Testis (tissue), 3 donors: ENCODE measurements around the gene TESK2. TPM values are rescaled to one million over a fixed set of nuclear protein-coding genes. Genes with fewer than 3 reads are reported as not detected.

Experiments used
- DNase-seq: peaks from one replicate; pipeline ENCODE4 v3.0.0-alpha.2; 2019
- H3K27ac ChIP-seq, 2 donors: fragments of 200-600 bp; sonication (generic); one replicate each; pipeline ENCODE4 v1.5.1; 2019
- H3K27me3 ChIP-seq: fragments of 200-600 bp; sonication (generic); one replicate; pipeline ENCODE4 v1.5.1; 2019
- H3K36me3 ChIP-seq: fragments of 200-600 bp; sonication (generic); one replicate; pipeline ENCODE4 v1.5.1; 2017; ENCODE audit warnings: low read depth; ENCODE audit errors: missing control alignments
- H3K4me1 ChIP-seq: fragments of 200-600 bp; sonication (generic); one replicate; pipeline ENCODE4 v1.5.1; 2019
- H3K4me3 ChIP-seq, 2 donors: fragments of 200-600 bp; sonication (generic); one replicate each; pipeline ENCODE4 v1.5.1; 2017 to 2019
- H3K9me3 ChIP-seq: fragments of 200-600 bp; sonication (generic); one replicate; pipeline ENCODE4 v1.5.1; 2017
- CTCF ChIP-seq, 3 experiments: fragments of 450-650 bp in 2 of 3; fragments of 200-600 bp in 1 of 3; sonication (generic) in 1 of 3; IDR thresholded peaks; one replicate each; pipeline ENCODE4 v1.5.1; 2016 to 2019; ENCODE audit warnings: antibody characterized with exemption in 3 of 3, mild to moderate bottlenecking in 2 of 3, moderate library complexity in 1 of 3
- POLR2A ChIP-seq: fragments of 450-650 bp; IDR thresholded peaks from one replicate; pipeline ENCODE4 v1.6.1; 2017; ENCODE audit warnings: antibody characterized with exemption, mild to moderate bottlenecking, moderate library complexity
- WGBS, 2 donors: methylation state at CpG; one replicate each; pipeline ENCODE4 v1.1.5; 2018; 5-methylcytosine and 5-hydroxymethylcytosine counted together
- intact Hi-C: fragments of 100-400 bp; cut with DNase I; formaldehyde crosslinking; loops from one replicate; pipeline ENCODE4 v1.15.1; 2023; ENCODE audit warnings: low total_unique reads
- polyA plus RNA-seq: library from polyadenylated mRNA; stranded (reverse); fragments of 350-450 nt; fragmentation: Illumina TruSeq; extraction: RNeasy Lipid Tissue Mini Kit (QIAGEN cat#74804); gene quantifications from one replicate; pipeline ENCODE4 v1.2.3, GENCODE V29; 2014; ENCODE audit warnings: low read depth, low replicate concordance; ENCODE audit not compliant: insufficient read depth
- total RNA-seq, 2 donors: library from RNA; depleted of rRNA; stranded (reverse); fragments of >200 nt; gene quantifications; one replicate each; pipeline ENCODE4 v1.2.3, GENCODE V29; 2016

The TESK2 gene
- total and polyA plus RNA-seq, 3 donors from 2014 or later, result 14.3 to 22.7 (median 20.9) TPM

- intact Hi-C loops, result loop anchor here (10.0 kb wide), 1 partner anchor 489 kb away; the partner anchor contains the start of genes HECTD3 and UROD
- 92 to 93% methylated on average over 14 of the region's 14 CpGs for WGBS, 2 donors
These were observed 12.7 kb upstream of the TESK2 start for GRCh38 chr1:45503462-45504360.

GRCh38 chr1:45501505-45501859 lies 10.5 kb upstream of the TESK2 start:
- DNase-seq, result no peak
- H3K27me3 ChIP-seq, result no peaks in the 10 kb centered on the region
- H3K4me1 ChIP-seq, result peaks cover 8% of the 10 kb centered on the region
- TF ChIP-seq POLR2A, result no peak
- TF ChIP-seq CTCF (IDR thresholded peaks at IDR 0.05), result no peak
- intact Hi-C loops, result loop anchor here (10.0 kb wide), 1 partner anchor 487 kb away; the partner anchor contains the start of genes HECTD3 and UROD
- no peaks in the 10 kb centered on the region for H3K9me3 ChIP-seq
- no peaks in the 10 kb centered on the region for H3K36me3 ChIP-seq
- WGBS, 2 donors, result 53 to 56% methylated on average over 2 of the region's 2 CpGs
- H3K27ac ChIP-seq, result no peak overlapping the region
- no peak overlapping the region for H3K4me3 ChIP-seq

More at GRCh38 chr1:45503462-45504360, 12.7 kb upstream of the TESK2 start:
- TF ChIP-seq CTCF (IDR thresholded peaks at IDR 0.05), result no peak
- TF ChIP-seq POLR2A, result no peak
- H3K4me1 ChIP-seq, result peaks cover 8% of the 10 kb centered on the region
- H3K4me3 ChIP-seq, result no peak overlapping the region
- H3K36me3 ChIP-seq, result no peaks in the 10 kb centered on the region
- no peaks in the 10 kb centered on the region for H3K9me3 ChIP-seq
- H3K27me3 ChIP-seq, result no peaks in the 10 kb centered on the region
- DNase-seq, result no peak
- no peak overlapping the region for H3K27ac ChIP-seq

GRCh38 chr1:45499415-45499769 lies 8.4 kb upstream of the TESK2 start:
- peaks cover 8% of the 10 kb centered on the region for H3K4me1 ChIP-seq
- TF ChIP-seq POLR2A, result no peak
- no peak for TF ChIP-seq CTCF (IDR thresholded peaks at IDR 0.05)
- DNase-seq, result no peak
- no peaks in the 10 kb centered on the region for H3K9me3 ChIP-seq
- H3K36me3 ChIP-seq, result no peaks in the 10 kb centered on the region
- H3K27me3 ChIP-seq, result no peaks in the 10 kb centered on the region
- H3K27ac ChIP-seq, result peak overlapping the region; percentile 32 to 48
- 7 to 10% methylated on average over 7 of the region's 7 CpGs for WGBS, 2 donors
- H3K4me3 ChIP-seq, result peak overlapping the region; percentile 59 to 67
- intact Hi-C loops, result loop anchor here (10.0 kb wide), 1 partner anchor 145 kb away; no protein-coding TSS in a partner anchor

GRCh38 chr1:45498279-45498678 lies 7.3 kb upstream of the TESK2 start:
- H3K27me3 ChIP-seq, result no peaks in the 10 kb centered on the region
- no peak for TF ChIP-seq CTCF (IDR thresholded peaks at IDR 0.05)
- TF ChIP-seq POLR2A, result no peak
- peaks cover 8% of the 10 kb centered on the region for H3K4me1 ChIP-seq
- no peaks in the 10 kb centered on the region for H3K36me3 ChIP-seq
- intact Hi-C loops, result loop anchor here (10.0 kb wide), 1 partner anchor 143 kb away; no protein-coding TSS in a partner anchor
- H3K4me3 ChIP-seq, result no peak overlapping the region
- no peak for DNase-seq
- no peaks in the 10 kb centered on the region for H3K9me3 ChIP-seq
- H3K27ac ChIP-seq, result no peak overlapping the region
